Motor neuron (in vitro differentiated cells): Measurements from ENCODE around the gene PTPRD. TPM values are rescaled to one million over a fixed set of nuclear protein-coding genes. Genes with fewer than 3 reads are reported as not detected.

Experiments
- ATAC-seq, 8 experiments: fragments of 200-7000 bp; cut with Tn5 transposase; replicated peaks in 6 of 8; 2 replicates each; pipeline ENCODE4 v1.8.0; 2021; ENCODE audit warnings: mild to moderate bottlenecking in 8 of 8, moderate library complexity in 8 of 8
- H3K27ac ChIP-seq, 2 donors: fragments of 250-450 bp; sonication (Bioruptor Pico); 2 replicates each; pipeline ENCODE4 v1.9.0; 2021; ENCODE audit warnings: antibody characterized with exemption in 2 of 2, mild to moderate bottlenecking in 2 of 2, moderate library complexity in 1 of 2
- H3K4me1 ChIP-seq, 2 donors: fragments of 250-450 bp; sonication (Bioruptor Pico); replicated peaks in 1 of 2; 2 replicates each; pipeline ENCODE4 v1.6.1; 2021; ENCODE audit warnings: antibody characterized with exemption in 2 of 2, mild to moderate bottlenecking in 2 of 2, moderate library complexity in 1 of 2
- H3K4me3 ChIP-seq, 5 donors: fragments of 250-450 bp; sonication (Bioruptor Pico); 2 replicates each; pipeline ENCODE4 v1.9.0; 2021; ENCODE audit warnings: antibody characterized with exemption in 5 of 5, mild to moderate bottlenecking in 5 of 5, moderate library complexity in 4 of 5
- WGBS, 10 experiments: fragments of 450-650 bp; shearing (Covaris generic); methylation state at CpG; one replicate each; pipeline ENCODE4 v1.0.0; 2022; 5-methylcytosine and 5-hydroxymethylcytosine counted together
- in situ Hi-C, 9 experiments: fragments of 400-800 bp; cut with MboI; loops; one replicate each; pipeline ENCODE4 v1.15.0; 2021; ENCODE audit warnings: low sequenced_read_pairs in 9 of 9, low pct_unique_long_range_greater_than_20kb in 2 of 9; ENCODE audit not compliant: unreplicated experiment in 9 of 9
- total RNA-seq, 8 experiments: library from RNA; unstranded; fragments of 300-600 nt; gene quantifications; 2 replicates each; pipeline versions ENCODE4 v1.2.3 to v1.2.4, GENCODE V29; 2022

The PTPRD gene
- total RNA-seq, 8 experiments from 2014 or later = 0.15 to 175 (median 72.8) TPM

GRCh38 chr9:8825585-8826147, 1787.1 kb downstream of the PTPRD start:
- Histone ChIP-seq H3K4me1 (peaks cover 3 to 5% of the 10 kb centered on the region in 2 donors), H3K27ac (no peak overlapping the region), H3K4me3 (no peak overlapping the region)
- in situ Hi-C loops = no loop called here
- WGBS, 10 experiments = 2 to 100% (median 31%) methylated on average over 1 to 3 of the region's 3 CpGs; no CpG with 5 or more reads in 1 of the 10 experiments
- ATAC-seq = no peak

- Histone ChIP-seq H3K27ac (no peak overlapping the region), H3K4me3 (no peak overlapping the region), H3K4me1 (peaks cover 3 to 6% of the 10 kb centered on the region in 2 donors)
- in situ Hi-C loops = no loop called here
- 14 to 100% (median 85%) methylated on average over 1 to 10 of the region's 10 CpGs for WGBS, 10 experiments
- ATAC-seq = no peak
These were observed 1789.5 kb downstream of the PTPRD start for GRCh38 chr9:8823131-8823895.

- 0 to 100% (median 43%) methylated on average over 1 to 5 of the region's 5 CpGs; no CpG with 5 or more reads in 1 of the 10 experiments for WGBS, 10 experiments
- Histone ChIP-seq H3K4me1 (peaks cover 3 to 13% of the 10 kb centered on the region in 2 donors), H3K4me3 (no peak overlapping the region), H3K27ac (no peak overlapping the region)
- no peak for ATAC-seq
- in situ Hi-C loops = no loop called here
These were observed 1790.2 kb downstream of the PTPRD start for GRCh38 chr9:8822667-8823025.

GRCh38 chr9:8821910-8822666, 1790.7 kb downstream of the PTPRD start:
- in situ Hi-C loops = no loop called here
- WGBS, 10 experiments = 17 to 100% (median 91%) methylated on average over 1 to 4 of the region's 4 CpGs
- H3K4me1 ChIP-seq = peaks cover 3 to 18% of the 10 kb centered on the region in 2 donors
- no peak for ATAC-seq
- no peak overlapping the region for H3K27ac ChIP-seq
- no peak overlapping the region for H3K4me3 ChIP-seq

- in situ Hi-C loops = no loop called here
- H3K4me1 ChIP-seq = peaks cover 12 to 52% of the 10 kb centered on the region in 2 donors
- no peak overlapping the region for H3K27ac ChIP-seq
- no peak for ATAC-seq
- no peak overlapping the region for H3K4me3 ChIP-seq
These were observed 1795.5 kb downstream of the PTPRD start for GRCh38 chr9:8817335-8817734.

- H3K4me1 ChIP-seq = peaks cover 12 to 53% of the 10 kb centered on the region in 2 donors
- 0 to 51% (median 20%) methylated on average over 1 to 2 of the region's 2 CpGs; no CpG with 5 or more reads in 3 of the 10 experiments for WGBS, 10 experiments
- in situ Hi-C loops = no loop called here
- H3K4me3 ChIP-seq = no peak overlapping the region
- ATAC-seq = peak in 5 of 8 experiments; percentile 70 to 77 (median 74)
- H3K27ac ChIP-seq = no peak overlapping the region
These were observed 1796.4 kb downstream of the PTPRD start for GRCh38 chr9:8816361-8816760.

GRCh38 chr9:8815931-8816330, 1796.9 kb downstream of the PTPRD start:
- Histone ChIP-seq H3K4me1 (peaks cover 12 to 53% of the 10 kb centered on the region in 2 donors), H3K27ac (peak overlapping the region in 1 of 2 donors; percentile 7), H3K4me3 (no peak overlapping the region)
- WGBS, 10 experiments = 0 to 67% (median 11%) methylated on average over 1 of the region's 1 CpG; no CpG with 5 or more reads in 3 of the 10 experiments
- peak in 2 of 8 experiments; percentile 6 to 12 for ATAC-seq
- in situ Hi-C loops = no loop called here

GRCh38 chr9:8815219-8815618, 1797.6 kb downstream of the PTPRD start:
- in situ Hi-C loops = no loop called here
- Histone ChIP-seq H3K27ac (no peak overlapping the region), H3K4me3 (no peak overlapping the region), H3K4me1 (peaks cover 12 to 53% of the 10 kb centered on the region in 2 donors)
- no peak for ATAC-seq
- WGBS, 10 experiments = 0 to 80% (median 67%) methylated on average over 1 of the region's 1 CpG; no CpG with 5 or more reads in 3 of the 10 experiments

- in situ Hi-C loops = no loop called here
- Histone ChIP-seq H3K4me1 (peaks cover 12 to 48% of the 10 kb centered on the region in 2 donors), H3K4me3 (no peak overlapping the region), H3K27ac (no peak overlapping the region)
- peak in 5 of 8 experiments; percentile 24 to 74 (median 60) for ATAC-seq
- 3 to 57% (median 32%) methylated on average over 1 to 6 of the region's 6 CpGs; no CpG with 5 or more reads in 1 of the 10 experiments for WGBS, 10 experiments
These were observed 1799.9 kb downstream of the PTPRD start for GRCh38 chr9:8812888-8813287.

- ATAC-seq = no peak
- Histone ChIP-seq H3K4me1 (peaks cover 0 to 24% of the 10 kb centered on the region in 2 donors), H3K4me3 (no peak overlapping the region), H3K27ac (no peak overlapping the region)
- in situ Hi-C loops = no loop called here
- 10 to 100% (median 78%) methylated on average over 1 to 3 of the region's 3 CpGs; no CpG with 5 or more reads in 2 of the 10 experiments for WGBS, 10 experiments
These were observed 1803.1 kb downstream of the PTPRD start for GRCh38 chr9:8809741-8810140.

- ATAC-seq = no peak
These were observed 1806.7 kb downstream of the PTPRD start for GRCh38 chr9:8806150-8806549.

GRCh38 chr9:8804613-8805012, 1808.2 kb downstream of the PTPRD start:
- Histone ChIP-seq H3K27ac (no peak overlapping the region), H3K4me1 (peaks cover 0 to 5% of the 10 kb centered on the region in 2 donors), H3K4me3 (no peak overlapping the region)
- no peak for ATAC-seq
- in situ Hi-C loops = no loop called here
- 0 to 96% (median 70%) methylated on average over 1 to 3 of the region's 3 CpGs; no CpG with 5 or more reads in 6 of the 10 experiments for WGBS, 10 experiments

More at GRCh38 chr9:8806150-8806549, 1806.7 kb downstream of the PTPRD start:
- in situ Hi-C loops = no loop called here
- 5 to 100% (median 40%) methylated on average over 1 to 2 of the region's 2 CpGs; no CpG with 5 or more reads in 5 of the 10 experiments for WGBS, 10 experiments
- H3K27ac ChIP-seq = no peak overlapping the region
- no peak overlapping the region for H3K4me3 ChIP-seq
- H3K4me1 ChIP-seq = peaks cover 0 to 5% of the 10 kb centered on the region in 2 donors

- H3K4me3 ChIP-seq = no peak overlapping the region
- no peak overlapping the region for H3K27ac ChIP-seq
- in situ Hi-C loops = no loop called here
- H3K4me1 ChIP-seq = peaks cover 0 to 5% of the 10 kb centered on the region in 2 donors
- ATAC-seq = no peak
- WGBS, 10 experiments = 0 to 100% (median 80%) methylated on average over 1 to 4 of the region's 4 CpGs
These were observed 1810.6 kb downstream of the PTPRD start for GRCh38 chr9:8802242-8802641.
